IPS-18a (cell line): ENCODE measurements around the gene MBD6.
A peak's percentile ranks its signal among the peaks of the same experiment; 100 is the strongest.

Experiments
- H3K27ac ChIP-seq: one replicate; pipeline ENCODE4 v1.5.1; 2013; ENCODE audit warnings: low read length
- H3K27me3 ChIP-seq: one replicate; pipeline ENCODE4 v1.6.1; 2013; ENCODE audit warnings: mild to moderate bottlenecking, low read length; ENCODE audit not compliant: control insufficient read depth, insufficient read depth
- H3K36me3 ChIP-seq: one replicate; pipeline ENCODE4 v1.6.1; 2013; ENCODE audit warnings: low read depth, low read length; ENCODE audit not compliant: control insufficient read depth
- H3K4me1 ChIP-seq: one replicate; pipeline ENCODE4 v1.6.1; 2013; ENCODE audit warnings: low read depth, low read length; ENCODE audit not compliant: control insufficient read depth
- H3K4me3 ChIP-seq: one replicate; pipeline ENCODE4 v1.5.1; 2013; ENCODE audit warnings: low read length
- H3K9ac ChIP-seq: one replicate; pipeline ENCODE4 v1.6.1; 2013; ENCODE audit warnings: mild to moderate bottlenecking, low read length, moderate library complexity
- H3K9me3 ChIP-seq: one replicate; pipeline ENCODE4 v1.6.1; 2013; ENCODE audit warnings: low read depth, low read length; ENCODE audit not compliant: control insufficient read depth

The MBD6 gene

GRCh38 chr12:57549909-57550640 lies 27.5 kb downstream of the MBD6 start, which contains the start of gene KIF5A:
Gene KIF5A (plus strand): TSS chr12:57550044. CDS start chr12:57550272, 228 bp downstream.
- Histone ChIP-seq H3K9me3 (no peaks in the 10 kb centered on the region), H3K4me1 (peaks cover 37% of the 10 kb centered on the region), H3K36me3 (peaks cover under 1% of the 10 kb centered on the region), H3K4me3 (peak within 1 kb of the TSS; percentile 66), H3K27me3 (peaks cover 21% of the 10 kb centered on the region), H3K9ac (peak within 1 kb of the TSS; percentile 31), H3K27ac (no peak within 1 kb of the TSS)

GRCh38 chr12:57550641-57551549 lies 28.3 kb downstream of the MBD6 start:
- Histone ChIP-seq H3K9me3 (no peaks in the 10 kb centered on the region), H3K27me3 (peaks cover 21% of the 10 kb centered on the region), H3K36me3 (no peaks in the 10 kb centered on the region), H3K27ac (no peak overlapping the region), H3K9ac (peak overlapping the region; percentile 31), H3K4me3 (peak overlapping the region; percentile 66), H3K4me1 (peaks cover 35% of the 10 kb centered on the region)

- H3K27me3 ChIP-seq: peaks cover 21% of the 10 kb centered on the region
- peaks cover 30% of the 10 kb centered on the region for H3K4me1 ChIP-seq
- H3K27ac ChIP-seq: no peak overlapping the region
- no peak overlapping the region for H3K9ac ChIP-seq
- H3K9me3 ChIP-seq: no peaks in the 10 kb centered on the region
- H3K4me3 ChIP-seq: no peak overlapping the region
- no peaks in the 10 kb centered on the region for H3K36me3 ChIP-seq
These were observed 29.1 kb downstream of the MBD6 start for GRCh38 chr12:57551637-57552305.

GRCh38 chr12:57552306-57552651 lies 29.7 kb downstream of the MBD6 start:
- peaks cover 21% of the 10 kb centered on the region for H3K27me3 ChIP-seq
- no peak overlapping the region for H3K27ac ChIP-seq
- no peaks in the 10 kb centered on the region for H3K36me3 ChIP-seq
- H3K9ac ChIP-seq: no peak overlapping the region
- H3K4me3 ChIP-seq: no peak overlapping the region
- H3K9me3 ChIP-seq: no peaks in the 10 kb centered on the region
- peaks cover 29% of the 10 kb centered on the region for H3K4me1 ChIP-seq

- Histone ChIP-seq H3K4me3 (no peak overlapping the region), H3K27ac (no peak overlapping the region), H3K9me3 (no peaks in the 10 kb centered on the region), H3K36me3 (no peaks in the 10 kb centered on the region), H3K9ac (no peak overlapping the region), H3K4me1 (peaks cover 27% of the 10 kb centered on the region), H3K27me3 (peaks cover 17% of the 10 kb centered on the region)
These were observed 30.2 kb downstream of the MBD6 start for GRCh38 chr12:57552835-57553313.

GRCh38 chr12:57553343-57554202 lies 30.9 kb downstream of the MBD6 start:
- Histone ChIP-seq H3K4me3 (no peak overlapping the region), H3K27me3 (peaks cover 10% of the 10 kb centered on the region), H3K36me3 (no peaks in the 10 kb centered on the region), H3K27ac (no peak overlapping the region), H3K9me3 (no peaks in the 10 kb centered on the region), H3K9ac (no peak overlapping the region), H3K4me1 (peaks cover 27% of the 10 kb centered on the region)

GRCh38 chr12:57554453-57554852 lies 31.8 kb downstream of the MBD6 start:
- Histone ChIP-seq H3K9me3 (no peaks in the 10 kb centered on the region), H3K4me1 (peaks cover 22% of the 10 kb centered on the region), H3K9ac (no peak overlapping the region), H3K4me3 (no peak overlapping the region), H3K27ac (no peak overlapping the region), H3K27me3 (peaks cover under 1% of the 10 kb centered on the region), H3K36me3 (no peaks in the 10 kb centered on the region)

- Histone ChIP-seq H3K36me3 (no peaks in the 10 kb centered on the region), H3K4me3 (no peak overlapping the region), H3K9me3 (no peaks in the 10 kb centered on the region), H3K27me3 (no peaks in the 10 kb centered on the region), H3K9ac (no peak overlapping the region), H3K27ac (no peak overlapping the region), H3K4me1 (peaks cover 21% of the 10 kb centered on the region)
These were observed 32.3 kb downstream of the MBD6 start for GRCh38 chr12:57554897-57555296.

GRCh38 chr12:57558864-57559263 lies 36.2 kb downstream of the MBD6 start:
- Histone ChIP-seq H3K9ac (no peak overlapping the region), H3K4me3 (no peak overlapping the region), H3K9me3 (no peaks in the 10 kb centered on the region), H3K36me3 (peaks cover 5% of the 10 kb centered on the region), H3K4me1 (no peaks in the 10 kb centered on the region), H3K27ac (no peak overlapping the region), H3K27me3 (no peaks in the 10 kb centered on the region)

- Histone ChIP-seq H3K4me3 (no peak overlapping the region), H3K4me1 (no peaks in the 10 kb centered on the region), H3K9me3 (no peaks in the 10 kb centered on the region), H3K27me3 (no peaks in the 10 kb centered on the region), H3K9ac (no peak overlapping the region), H3K27ac (no peak overlapping the region), H3K36me3 (peaks cover 15% of the 10 kb centered on the region)
These were observed 37.9 kb downstream of the MBD6 start for GRCh38 chr12:57560516-57560915.
